Mesodermal cell (in vitro differentiated cells): ENCODE results near the gene SVOPL.

Experiments used
- H3K27ac ChIP-seq: 2 replicates; pipeline ENCODE4 v1.7.0; 2013; ENCODE audit warnings: mild to moderate bottlenecking, low read depth, low read length, moderate library complexity; ENCODE audit not compliant: severe bottlenecking
- H3K36me3 ChIP-seq: 2 replicates; pipeline ENCODE4 v1.7.1; 2013; ENCODE audit warnings: mild to moderate bottlenecking, low read length, moderate library complexity; ENCODE audit not compliant: control insufficient read depth, insufficient read depth
- H3K4me1 ChIP-seq: one replicate; pipeline ENCODE4 v1.7.1; 2013; ENCODE audit warnings: mild to moderate bottlenecking, low read length; ENCODE audit not compliant: insufficient read depth, control insufficient read depth, poor library complexity, severe bottlenecking
- H3K4me3 ChIP-seq: 2 replicates; pipeline ENCODE4 v1.7.0; 2013; ENCODE audit warnings: low read length, control low read depth, mild to moderate bottlenecking; ENCODE audit not compliant: insufficient read depth, poor library complexity, severe bottlenecking; ENCODE audit errors: extremely low read depth
- H3K9me3 ChIP-seq: 2 replicates; pipeline ENCODE4 v1.7.1; 2013; ENCODE audit warnings: mild to moderate bottlenecking, low read length, moderate library complexity; ENCODE audit not compliant: control insufficient read depth
- WGBS, 2 experiments: methylation state at CpG; one replicate each; pipeline ENCODE4 v1.1.5; 2013; ENCODE audit warnings: missing lambda C conversion rate in 2 of 2; ENCODE audit not compliant: insufficient coverage in 2 of 2; 5-methylcytosine and 5-hydroxymethylcytosine counted together

The SVOPL gene

GRCh38 chr7:138607216-138608126 is 93.7 kb downstream of the SVOPL start:
- 87 to 93% methylated on average over 10 to 11 of the region's 11 CpGs for WGBS, 2 experiments
- Histone ChIP-seq H3K27ac (no peak overlapping the region), H3K4me3 (no peak overlapping the region), H3K9me3 (peaks cover 11% of the 10 kb centered on the region), H3K36me3 (no peaks in the 10 kb centered on the region), H3K4me1 (no peaks in the 10 kb centered on the region)

GRCh38 chr7:138606236-138606635 is 94.9 kb downstream of the SVOPL start:
- 77 to 92% methylated on average over 1 to 2 of the region's 3 CpGs for WGBS, 2 experiments
- Histone ChIP-seq H3K36me3 (no peaks in the 10 kb centered on the region), H3K4me1 (no peaks in the 10 kb centered on the region), H3K4me3 (no peak overlapping the region), H3K9me3 (peaks cover 11% of the 10 kb centered on the region), H3K27ac (no peak overlapping the region)

GRCh38 chr7:138603549-138604318 is 97.4 kb downstream of the SVOPL start:
- 93 to 100% methylated on average over 1 to 4 of the region's 8 CpGs for WGBS, 2 experiments
- no peaks in the 10 kb centered on the region for H3K4me1 ChIP-seq
- no peaks in the 10 kb centered on the region for H3K36me3 ChIP-seq
- no peak overlapping the region for H3K4me3 ChIP-seq
- peaks cover 11% of the 10 kb centered on the region for H3K9me3 ChIP-seq
- H3K27ac ChIP-seq: no peak overlapping the region

- Histone ChIP-seq H3K4me1 (no peaks in the 10 kb centered on the region), H3K9me3 (peaks cover 11% of the 10 kb centered on the region), H3K36me3 (no peaks in the 10 kb centered on the region), H3K27ac (no peak overlapping the region), H3K4me3 (no peak overlapping the region)
- WGBS, 2 experiments: 100% methylated on average over 1 of the region's 1 CpG; no CpG with 5 or more reads in 1 of the 2 experiments
Observed at GRCh38 chr7:138602451-138602850, 98.7 kb downstream of the SVOPL start.

- no peaks in the 10 kb centered on the region for H3K4me1 ChIP-seq
- H3K4me3 ChIP-seq: no peak overlapping the region
- no peaks in the 10 kb centered on the region for H3K9me3 ChIP-seq
- H3K27ac ChIP-seq: no peak overlapping the region
- WGBS, 2 experiments: no CpG with 5 or more reads among the region's 2 CpGs
- H3K36me3 ChIP-seq: no peaks in the 10 kb centered on the region
Observed at GRCh38 chr7:138595454-138595853, 105.7 kb downstream of the SVOPL start.

GRCh38 chr7:138590154-138590553 is 111.0 kb downstream of the SVOPL start:
- Histone ChIP-seq H3K4me1 (no peaks in the 10 kb centered on the region), H3K4me3 (no peak overlapping the region), H3K9me3 (no peaks in the 10 kb centered on the region), H3K36me3 (peaks cover 27% of the 10 kb centered on the region), H3K27ac (no peak overlapping the region)
- 83% methylated on average over 1 of the region's 1 CpG; no CpG with 5 or more reads in 1 of the 2 experiments for WGBS, 2 experiments

GRCh38 chr7:138588986-138589385 is 112.2 kb downstream of the SVOPL start:
- H3K27ac ChIP-seq: no peak overlapping the region
- WGBS, 2 experiments: no CpG with 5 or more reads among the region's 2 CpGs
- H3K36me3 ChIP-seq: peaks cover 39% of the 10 kb centered on the region
- no peak overlapping the region for H3K4me3 ChIP-seq
- H3K9me3 ChIP-seq: no peaks in the 10 kb centered on the region
- H3K4me1 ChIP-seq: no peaks in the 10 kb centered on the region

GRCh38 chr7:138587485-138587884 is 113.7 kb downstream of the SVOPL start:
- 100% methylated on average over 4 of the region's 4 CpGs for WGBS, 2 experiments
- peaks cover 53% of the 10 kb centered on the region for H3K36me3 ChIP-seq
- no peaks in the 10 kb centered on the region for H3K4me1 ChIP-seq
- H3K9me3 ChIP-seq: no peaks in the 10 kb centered on the region
- no peak overlapping the region for H3K27ac ChIP-seq
- no peak overlapping the region for H3K4me3 ChIP-seq

- H3K36me3 ChIP-seq: peaks cover 68% of the 10 kb centered on the region
- no peaks in the 10 kb centered on the region for H3K4me1 ChIP-seq
- no peak overlapping the region for H3K27ac ChIP-seq
- no peak overlapping the region for H3K4me3 ChIP-seq
- 100% methylated on average over 1 to 3 of the region's 5 CpGs for WGBS, 2 experiments
- no peaks in the 10 kb centered on the region for H3K9me3 ChIP-seq
Observed at GRCh38 chr7:138585283-138585993, 115.7 kb downstream of the SVOPL start.

GRCh38 chr7:138584696-138585095 is 116.5 kb downstream of the SVOPL start:
- no peak overlapping the region for H3K4me3 ChIP-seq
- H3K36me3 ChIP-seq: peaks cover 76% of the 10 kb centered on the region
- no peaks in the 10 kb centered on the region for H3K9me3 ChIP-seq
- no peak overlapping the region for H3K27ac ChIP-seq
- no CpG with 5 or more reads among the region's 4 CpGs for WGBS, 2 experiments
- H3K4me1 ChIP-seq: no peaks in the 10 kb centered on the region
